ENCODE data around the gene PINK1.

- TF ChIP-seq CEBPG (CRISPR knock-in tag; IDR thresholded peaks at IDR 0.05) (no peak), POLR2A (IDR thresholded peaks at IDR 0.05; ENCODE audit: insufficient read depth in 1 of 2, low read depth in 2 of 2, low read length in 2 of 2) (no peak), CREB1 (IDR thresholded peaks at IDR 0.05) (no peak), CREB1 (CRISPR knock-in tag; IDR thresholded peaks at IDR 0.05) (no peak), ZNF207 (IDR thresholded peaks at IDR 0.05; ENCODE audit: borderline replicate concordance) (no peak), CBFB (CRISPR knock-in tag; IDR thresholded peaks at IDR 0.05) (no peak), GABPB1 (CRISPR knock-in tag; IDR thresholded peaks at IDR 0.05) (no peak), MXI1 (IDR thresholded peaks at IDR 0.05; ENCODE audit: borderline replicate concordance, low read depth, low read length) (no peak), PTBP1 (IDR thresholded peaks at IDR 0.05; ENCODE audit: low read depth, low read length, poor library complexity, severe bottlenecking) (no peak), NCOR1 (IDR thresholded peaks at IDR 0.05; ENCODE audit: borderline replicate concordance, low read length) (no peak), SP2 (CRISPR knock-in tag; IDR thresholded peaks at IDR 0.05) (no peak), ZNF441 (CRISPR knock-in tag; IDR thresholded peaks at IDR 0.05; ENCODE audit: borderline replicate concordance) (no peak), NR3C1 (CRISPR knock-in tag; IDR thresholded peaks at IDR 0.05) (no peak), NR2F2 (IDR thresholded peaks at IDR 0.05; ENCODE audit: borderline replicate concordance, low read depth) (no peak), BRCA1 (CRISPR knock-in tag; IDR thresholded peaks at IDR 0.05) (no peak)
These were observed 48.4 kb upstream of the PINK1 start for GRCh38 chr1:20584890-20585289.

All from HepG2 (cell line).